IPS-18a (cell line): Measurements from ENCODE around the gene TJP3.
"Not testable (repeated sequence)": the region's sequence is repeated elsewhere in the genome, so short reads cannot be mapped to it uniquely, and the experiment has no call there.

Experiments
- H3K27ac ChIP-seq: one replicate; pipeline ENCODE4 v1.5.1; 2013; ENCODE audit warnings: low read length
- H3K27me3 ChIP-seq: one replicate; pipeline ENCODE4 v1.6.1; 2013; ENCODE audit warnings: mild to moderate bottlenecking, low read length; ENCODE audit not compliant: control insufficient read depth, insufficient read depth
- H3K36me3 ChIP-seq: one replicate; pipeline ENCODE4 v1.6.1; 2013; ENCODE audit warnings: low read depth, low read length; ENCODE audit not compliant: control insufficient read depth
- H3K4me1 ChIP-seq: one replicate; pipeline ENCODE4 v1.6.1; 2013; ENCODE audit warnings: low read depth, low read length; ENCODE audit not compliant: control insufficient read depth
- H3K4me3 ChIP-seq: one replicate; pipeline ENCODE4 v1.5.1; 2013; ENCODE audit warnings: low read length
- H3K9ac ChIP-seq: one replicate; pipeline ENCODE4 v1.6.1; 2013; ENCODE audit warnings: mild to moderate bottlenecking, low read length, moderate library complexity
- H3K9me3 ChIP-seq: one replicate; pipeline ENCODE4 v1.6.1; 2013; ENCODE audit warnings: low read depth, low read length; ENCODE audit not compliant: control insufficient read depth

The TJP3 gene

GRCh38 chr19:3708207-3708931, at the start of gene TJP3:
Gene TJP3 (plus strand): TSS chr19:3708384. CDS start chr19:3728433, 20,049 bp downstream.
- Histone ChIP-seq H3K36me3 (no peaks in the 10 kb centered on the region), H3K27ac (no peak within 1 kb of the TSS), H3K9ac (no peak within 1 kb of the TSS), H3K27me3 (no peaks in the 10 kb centered on the region), H3K4me1 (no peaks in the 10 kb centered on the region), H3K9me3 (no peaks in the 10 kb centered on the region), H3K4me3 (no peak within 1 kb of the TSS)

GRCh38 chr19:3658870-3659745, 49.1 kb upstream of the TJP3 start:
- Histone ChIP-seq H3K4me3 (no peak overlapping the region), H3K36me3 (peaks cover 14% of the 10 kb centered on the region), H3K27ac (no peak overlapping the region), H3K27me3 (no peaks in the 10 kb centered on the region), H3K9me3 (no peaks in the 10 kb centered on the region), H3K9ac (no peak overlapping the region), H3K4me1 (no peaks in the 10 kb centered on the region)

GRCh38 chr19:3659746-3660112, 48.5 kb upstream of the TJP3 start:
- Histone ChIP-seq H3K4me1 (no peaks in the 10 kb centered on the region), H3K27me3 (no peaks in the 10 kb centered on the region), H3K36me3 (peaks cover 14% of the 10 kb centered on the region), H3K9me3 (no peaks in the 10 kb centered on the region), H3K4me3 (no peak overlapping the region), H3K9ac (no peak overlapping the region), H3K27ac (no peak overlapping the region)

- H3K36me3 ChIP-seq = peaks cover 14% of the 10 kb centered on the region
Measured at GRCh38 chr19:3660493-3661219, 47.5 kb upstream of the TJP3 start.

DNA sequence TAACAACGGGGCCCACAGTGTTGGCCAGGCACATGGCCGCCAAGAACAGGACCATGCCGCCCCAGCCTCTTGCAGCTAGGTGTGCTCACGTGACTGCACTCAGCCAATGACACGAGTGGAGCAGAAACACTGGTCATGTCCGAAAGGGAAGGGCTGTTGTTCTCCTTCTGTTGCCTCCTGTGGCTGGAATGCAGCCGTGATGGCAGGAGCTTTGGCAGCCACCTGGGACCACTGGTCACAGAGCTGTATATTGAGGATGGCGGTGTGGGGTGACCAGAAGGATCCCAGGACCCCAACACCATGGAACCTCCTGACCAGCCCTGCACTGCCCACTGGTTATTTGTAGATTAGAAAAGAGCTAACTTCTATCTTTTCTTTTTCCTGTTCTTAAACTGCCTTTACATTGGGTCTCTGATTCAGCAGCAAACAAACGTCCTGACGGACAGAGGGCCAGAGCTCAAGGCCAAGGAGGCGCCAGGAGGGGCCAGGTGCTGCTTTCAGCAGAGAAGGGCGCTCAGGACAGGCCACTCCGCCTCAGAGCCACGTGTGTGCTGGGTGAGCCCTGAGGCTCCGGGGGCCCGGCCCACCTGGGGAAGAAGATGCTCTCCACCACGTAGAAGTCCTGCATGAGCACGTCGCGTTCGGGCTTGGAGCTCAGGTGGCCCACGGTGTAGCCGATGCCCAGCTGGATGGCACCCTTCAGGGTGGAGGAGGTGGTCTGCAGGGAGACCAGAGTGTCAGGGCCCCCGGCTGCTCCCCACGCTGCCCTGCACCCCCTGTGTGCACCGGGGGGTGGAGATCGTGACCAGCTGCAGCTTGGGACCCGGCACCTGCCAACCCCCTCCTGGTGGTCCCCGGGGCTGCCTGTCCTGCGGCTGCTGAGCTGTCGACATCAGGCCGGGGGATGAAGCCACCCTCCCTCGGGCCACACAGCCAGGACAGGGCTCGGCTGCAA, 46.6 kb upstream of the TJP3 start:
- peaks cover 11% of the 10 kb centered on the region for H3K36me3 ChIP-seq
- H3K9me3 ChIP-seq = no peaks in the 10 kb centered on the region
- H3K4me1 ChIP-seq = no peaks in the 10 kb centered on the region
- H3K4me3 ChIP-seq = no peak overlapping the region
- no peaks in the 10 kb centered on the region for H3K27me3 ChIP-seq
- no peak overlapping the region for H3K27ac ChIP-seq
- H3K9ac ChIP-seq = no peak overlapping the region

More at GRCh38 chr19:3660493-3661219, 47.5 kb upstream of the TJP3 start:
- H3K4me1 ChIP-seq = no peaks in the 10 kb centered on the region
- H3K9ac ChIP-seq = no peak overlapping the region
- H3K27ac ChIP-seq = no peak overlapping the region
- no peak overlapping the region for H3K4me3 ChIP-seq
- H3K9me3 ChIP-seq = no peaks in the 10 kb centered on the region
- H3K27me3 ChIP-seq = no peaks in the 10 kb centered on the region

- H3K27ac ChIP-seq = no peak overlapping the region
- H3K36me3 ChIP-seq = peaks cover 11% of the 10 kb centered on the region
Measured at GRCh38 chr19:3663838-3664237, 44.3 kb upstream of the TJP3 start.

GRCh38 chr19:3664879-3665642, 43.1 kb upstream of the TJP3 start:
- no peak overlapping the region for H3K9ac ChIP-seq
- no peaks in the 10 kb centered on the region for H3K4me1 ChIP-seq
- H3K27ac ChIP-seq = no peak overlapping the region
- no peaks in the 10 kb centered on the region for H3K27me3 ChIP-seq
- H3K36me3 ChIP-seq = peaks cover 11% of the 10 kb centered on the region
- H3K9me3 ChIP-seq = no peaks in the 10 kb centered on the region
- H3K4me3 ChIP-seq = no peak overlapping the region

More at GRCh38 chr19:3663838-3664237, 44.3 kb upstream of the TJP3 start:
- no peak overlapping the region for H3K9ac ChIP-seq
- no peaks in the 10 kb centered on the region for H3K9me3 ChIP-seq
- no peaks in the 10 kb centered on the region for H3K27me3 ChIP-seq
- no peaks in the 10 kb centered on the region for H3K4me1 ChIP-seq
- H3K4me3 ChIP-seq = no peak overlapping the region

GRCh38 chr19:3665681-3666544, 42.3 kb upstream of the TJP3 start:
- Histone ChIP-seq H3K36me3 (peaks cover 11% of the 10 kb centered on the region), H3K9ac (no peak overlapping the region), H3K9me3 (no peaks in the 10 kb centered on the region), H3K4me3 (no peak overlapping the region), H3K27ac (no peak overlapping the region), H3K4me1 (no peaks in the 10 kb centered on the region), H3K27me3 (no peaks in the 10 kb centered on the region)

DNA sequence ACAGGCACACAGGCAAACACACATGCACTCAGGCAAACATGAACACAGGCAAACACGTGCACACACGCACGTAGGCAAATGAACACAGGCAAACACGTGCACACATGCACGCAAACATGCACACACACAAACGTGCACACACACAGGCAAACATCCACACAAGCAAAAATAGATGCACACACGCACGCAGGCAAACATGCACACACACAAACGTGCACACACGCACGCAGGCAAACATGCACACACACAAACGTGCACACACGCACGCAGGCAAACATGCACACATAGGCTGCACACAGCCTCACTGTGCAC, 41.7 kb upstream of the TJP3 start:
- peaks cover 11% of the 10 kb centered on the region for H3K36me3 ChIP-seq
- H3K27ac ChIP-seq, H3K9ac ChIP-seq, H3K4me1 ChIP-seq, H3K27me3 ChIP-seq, H3K4me3 ChIP-seq, H3K9me3 ChIP-seq: not testable (repeated sequence)
